Activated CD4-positive, alpha-beta T cell treated with anti-CD3 and anti-CD28 coated beads, Interleukin-2, Interleukin-4, amounts not matched to agents 100 ng/mL and 50 ng/mL, durations not matched to agents 16 hours and 8 hours (primary cell): ENCODE measurements around the gene KIF26B.
"Not testable (repeated sequence)": the region's sequence is repeated elsewhere in the genome, so short reads cannot be mapped to it uniquely, and the experiment has no call there.

ENCODE experiments used
- DNase-seq: peaks from one replicate; pipeline ENCODE4 v3.0.0-alpha.2; 2020; ENCODE audit warnings: low spot score

Gene KIF26B

GRCh38 chr1:245279346-245279745, 124.6 kb downstream of the KIF26B start:
- no peak for DNase-seq

DNA sequence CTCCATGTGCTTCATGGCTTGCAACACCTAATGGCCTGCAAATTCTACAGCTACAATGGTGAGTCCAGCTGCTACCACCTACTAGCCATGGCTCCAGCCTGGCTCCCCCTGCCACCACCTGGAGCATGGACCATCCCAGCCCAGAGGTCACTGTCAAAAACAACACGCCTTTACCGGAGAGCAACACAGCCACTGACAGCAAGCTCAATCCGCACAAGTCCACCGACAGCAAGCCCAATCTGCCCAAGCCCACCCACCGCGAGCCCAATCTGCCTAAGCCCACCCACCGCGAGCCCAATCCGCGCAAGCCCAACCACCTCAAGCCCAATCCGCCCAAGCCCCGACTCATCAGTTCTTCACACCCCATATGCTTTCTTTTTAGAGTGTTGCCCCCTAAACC, 128.2 kb downstream of the KIF26B start:
- DNase-seq, result no peak

DNA sequence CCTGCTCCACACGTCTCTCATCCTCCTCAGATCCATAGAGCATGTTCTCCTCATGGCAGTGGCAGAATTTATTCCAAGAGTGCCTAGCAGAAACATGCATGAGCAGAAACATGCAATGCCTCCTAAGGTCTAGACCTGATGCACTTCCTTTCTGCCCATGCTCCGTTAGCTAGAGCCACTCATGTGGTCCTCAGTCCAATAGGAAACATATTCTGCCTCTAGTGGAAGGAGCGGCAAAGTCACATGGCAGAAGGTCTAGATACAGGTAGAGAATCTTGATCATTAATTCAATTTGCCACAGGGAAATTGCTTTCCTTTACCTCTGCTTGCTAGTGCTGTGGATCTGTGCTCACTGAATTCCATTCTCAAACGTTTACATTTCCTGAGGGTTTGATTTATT, 130.4 kb downstream of the KIF26B start:
- DNase-seq, result no peak

GRCh38 chr1:245288796-245289195, 134.0 kb downstream of the KIF26B start:
- no peak for DNase-seq

DNA sequence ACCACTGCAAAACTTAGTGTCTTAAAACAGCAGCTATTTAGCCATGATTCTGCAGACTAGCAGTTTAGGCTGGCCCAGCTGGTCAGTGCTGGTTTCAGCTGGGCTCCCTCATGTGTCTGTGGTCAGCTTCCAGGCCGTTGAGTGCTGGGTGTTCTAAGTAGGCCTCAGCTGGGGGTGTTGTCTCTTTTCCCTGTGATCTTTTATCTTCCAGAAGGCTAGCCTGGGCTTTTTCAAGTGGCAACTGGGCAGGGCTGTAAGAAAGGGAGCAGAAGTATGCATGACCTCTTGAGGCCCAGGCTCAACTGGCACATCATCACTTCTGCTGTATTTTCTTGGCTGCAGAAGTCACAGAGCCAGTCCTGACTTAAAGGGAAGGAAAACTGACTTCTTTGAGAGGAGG, 136.1 kb downstream of the KIF26B start:
- no peak for DNase-seq

- DNase-seq, result no peak
Measured at GRCh38 chr1:245291351-245291750, 136.6 kb downstream of the KIF26B start.

GRCh38 chr1:245292141-245292540, 137.4 kb downstream of the KIF26B start:
- DNase-seq, result no peak

- no peak for DNase-seq
Measured at GRCh38 chr1:245292553-245292952, 137.8 kb downstream of the KIF26B start.

GRCh38 chr1:245294020-245294419, 139.2 kb downstream of the KIF26B start:
- DNase-seq, result no peak

- DNase-seq, result no peak
Measured at GRCh38 chr1:245298781-245299180, 144.0 kb downstream of the KIF26B start.

- DNase-seq, result no peak
Measured at GRCh38 chr1:245301162-245301580, 146.4 kb downstream of the KIF26B start.

GRCh38 chr1:245301921-245302320, 147.1 kb downstream of the KIF26B start:
- DNase-seq, result no peak

- no peak for DNase-seq
Measured at GRCh38 chr1:245304698-245305097, 149.9 kb downstream of the KIF26B start.

GRCh38 chr1:245306020-245306419, 151.2 kb downstream of the KIF26B start:
- no peak for DNase-seq

DNA sequence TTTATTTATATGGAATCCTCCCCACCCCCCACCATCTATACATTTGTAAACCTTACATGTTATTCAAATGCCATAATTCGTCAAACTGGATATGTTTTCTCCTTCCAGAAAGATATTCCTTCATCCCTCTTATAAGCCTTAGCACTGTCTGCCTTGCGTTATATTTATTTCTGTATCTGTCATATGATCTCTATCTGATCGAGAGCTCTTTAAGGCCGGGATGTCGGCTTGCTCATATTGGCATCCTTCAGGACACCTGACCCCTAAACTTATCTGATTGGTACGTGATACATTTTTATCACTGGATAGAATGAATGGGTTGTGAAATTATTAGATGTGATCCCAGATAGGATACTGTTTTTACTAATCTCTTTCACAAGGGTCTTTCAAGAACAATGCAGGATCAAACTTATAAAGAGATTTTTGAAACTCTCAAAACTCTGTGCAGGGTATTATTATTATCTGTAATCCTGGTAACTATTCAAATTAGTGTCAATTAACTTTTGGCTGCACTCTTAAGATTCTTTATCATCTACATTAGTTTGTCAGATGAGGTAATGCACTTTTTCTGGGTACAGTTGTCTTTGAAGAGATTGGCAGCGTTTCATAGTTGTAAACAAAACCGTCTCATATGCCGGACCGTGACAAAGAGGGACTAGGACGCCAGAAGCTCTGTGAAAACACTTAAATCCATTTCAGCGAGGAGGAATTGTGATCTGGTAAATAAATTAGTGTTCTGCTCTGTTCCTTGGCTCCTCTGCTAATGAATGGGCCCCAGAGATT, 152.0 kb downstream of the KIF26B start:
- DNase-seq, result no peak

DNA sequence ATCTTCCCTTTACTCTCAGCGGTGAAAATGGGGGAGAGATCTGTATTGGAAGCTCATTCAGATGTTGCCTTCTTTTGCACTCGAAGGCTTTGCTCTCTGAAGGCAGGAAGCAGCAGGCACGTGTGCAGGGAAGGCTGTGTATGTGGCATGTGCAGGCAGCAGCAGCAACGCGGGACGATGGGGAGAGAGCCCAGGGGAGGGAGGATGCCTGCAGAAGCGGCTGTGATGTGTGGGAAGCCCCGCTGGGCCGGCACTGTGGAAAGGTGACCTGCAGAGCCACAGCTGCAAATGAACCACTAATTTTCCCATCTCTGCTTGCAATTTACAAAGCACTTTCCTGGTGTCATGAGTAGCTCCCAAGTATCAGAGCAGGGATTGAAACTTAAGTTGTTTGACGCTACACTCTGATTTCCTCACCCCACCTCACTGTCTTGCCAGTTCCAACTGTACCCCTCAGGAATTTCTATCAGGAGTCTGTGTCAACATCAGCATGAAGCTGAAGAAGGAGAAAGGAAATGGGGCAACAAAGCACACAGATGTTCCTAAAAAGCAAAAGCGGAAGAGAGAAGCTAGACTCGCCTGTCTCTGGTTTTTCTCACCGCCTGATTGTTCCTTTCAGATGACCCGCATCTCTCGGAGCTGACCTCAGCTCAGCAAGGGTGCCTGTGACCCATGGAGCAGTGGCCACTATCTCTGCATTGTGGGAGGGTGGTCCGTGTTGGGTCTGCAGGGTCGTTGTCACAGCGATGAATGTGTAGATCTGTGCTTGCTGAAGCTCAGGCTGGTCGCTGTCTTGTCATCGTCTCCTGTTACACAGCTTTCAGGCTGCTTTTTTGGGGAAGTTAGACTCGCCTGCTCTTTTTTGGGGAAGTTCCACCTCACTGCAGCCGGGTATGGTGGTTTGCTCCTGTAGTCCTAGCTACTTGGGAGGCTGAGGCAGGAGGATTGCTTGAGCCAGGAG, 156.1 kb downstream of the KIF26B start:
- DNase-seq, result no peak

GRCh38 chr1:245311887-245312536, 157.2 kb downstream of the KIF26B start:
- DNase-seq, result no peak

GRCh38 chr1:245313576-245313975, 158.8 kb downstream of the KIF26B start:
- no peak for DNase-seq

- no peak for DNase-seq
Measured at GRCh38 chr1:245316784-245317183, 162.0 kb downstream of the KIF26B start.

DNA sequence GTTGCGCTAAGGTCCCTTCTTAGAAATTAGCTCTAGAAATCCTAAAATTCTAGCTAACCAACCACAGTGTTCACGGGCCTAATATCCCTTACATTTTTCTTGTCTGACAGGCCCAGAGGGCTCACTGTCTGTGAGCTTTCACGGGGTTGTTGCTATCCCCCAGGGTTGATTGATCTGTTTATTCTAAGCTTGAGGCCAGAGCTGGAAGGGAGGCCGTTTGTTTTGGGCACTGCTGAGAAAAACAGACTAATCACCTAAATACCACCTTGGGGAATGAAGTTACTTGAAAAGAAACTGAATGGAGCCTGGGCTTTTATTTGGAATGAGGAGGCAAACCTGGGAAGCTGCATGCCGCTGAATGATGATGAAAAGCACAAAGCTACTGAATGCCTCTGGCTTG, 162.4 kb downstream of the KIF26B start:
- DNase-seq, result no peak

GRCh38 chr1:245319094-245319493, 164.3 kb downstream of the KIF26B start:
- no peak for DNase-seq

DNA sequence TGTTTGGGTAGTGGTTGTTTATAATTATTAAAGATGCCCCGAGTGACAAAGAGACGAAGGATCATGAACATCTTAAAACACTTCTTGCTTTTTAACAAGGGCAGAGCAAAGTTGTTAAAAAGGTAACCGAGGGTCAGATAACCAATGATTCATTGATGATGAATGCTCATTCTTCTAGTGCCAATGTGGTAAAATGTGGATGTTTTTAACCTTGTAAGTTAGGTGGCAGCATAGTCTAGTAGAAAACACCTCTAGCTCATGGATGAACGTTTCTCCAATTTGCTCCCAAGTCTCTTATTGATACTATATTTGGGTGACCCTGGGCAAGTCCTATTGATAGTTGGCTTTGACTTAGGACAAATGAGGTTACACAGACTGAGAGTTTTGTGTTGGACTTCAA, 167.9 kb downstream of the KIF26B start:
- no peak for DNase-seq

DNA sequence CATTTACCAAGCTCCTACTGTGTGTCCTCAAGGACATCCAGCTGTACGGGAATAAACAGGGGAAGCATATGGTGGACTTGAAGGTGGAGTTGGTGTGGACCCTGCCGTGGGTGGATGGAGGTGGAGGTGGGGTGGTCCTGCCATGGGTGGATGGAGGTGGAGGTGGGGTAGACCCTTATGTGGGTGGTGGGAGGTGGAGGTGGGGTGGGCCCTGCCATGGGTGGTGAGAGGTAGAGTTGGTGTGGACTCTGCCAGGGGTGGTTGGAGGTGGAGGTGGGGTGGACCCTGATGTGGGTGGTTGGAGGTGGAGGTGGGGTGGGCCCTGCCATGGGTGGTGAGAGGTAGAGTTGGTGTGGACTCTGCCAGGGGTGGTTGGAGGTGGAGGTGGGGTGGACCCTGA, 169.0 kb downstream of the KIF26B start:
- DNase-seq, result not testable (repeated sequence)
